DOHH2 (cell line): ENCODE results near the gene CARNS1.
"Not testable (repeated sequence)": the region's sequence is repeated elsewhere in the genome, so short reads cannot be mapped to it uniquely, and the experiment has no call there.

ENCODE experiments used
- H3F3A ChIP-seq: fragments of 200-600 bp; sonication (generic), shearing (Covaris generic); 2 replicates; pipeline ENCODE4 v1.6.0; 2016; ENCODE audit warnings: antibody characterized with exemption, mild to moderate bottlenecking; ENCODE audit not compliant: control insufficient read depth, insufficient read depth
- H3K27ac ChIP-seq: fragments of 200-600 bp; sonication (generic); 2 replicates; pipeline ENCODE4 v1.5.1; 2014; ENCODE audit warnings: low read depth, mild to moderate bottlenecking, low read length, moderate library complexity
- H3K27me3 ChIP-seq: fragments of 200-600 bp; sonication (generic); 2 replicates; pipeline ENCODE4 v1.6.1; 2014; ENCODE audit warnings: mild to moderate bottlenecking, low read length, mixed read lengths; ENCODE audit not compliant: control insufficient read depth
- H3K36me3 ChIP-seq: fragments of 200-600 bp; sonication (generic); 2 replicates; pipeline ENCODE4 v1.6.1; 2014; ENCODE audit warnings: mild to moderate bottlenecking, low read length, moderate library complexity, mixed read lengths; ENCODE audit not compliant: control insufficient read depth
- H3K4me1 ChIP-seq: fragments of 200-600 bp; sonication (generic); 2 replicates; pipeline ENCODE4 v1.6.1; 2014; ENCODE audit warnings: mild to moderate bottlenecking, low read length, mixed read lengths; ENCODE audit not compliant: control insufficient read depth
- H3K4me2 ChIP-seq: fragments of 200-600 bp; sonication (generic); 2 replicates; pipeline ENCODE4 v1.6.0; 2014; ENCODE audit warnings: mild to moderate bottlenecking, low read length, moderate library complexity
- H3K4me3 ChIP-seq: fragments of 200-600 bp; sonication (generic); 2 replicates; pipeline ENCODE4 v1.5.1; 2014; ENCODE audit warnings: mild to moderate bottlenecking, low read length, mixed read lengths
- H3K79me2 ChIP-seq: fragments of 200-600 bp; sonication (generic); 2 replicates; pipeline ENCODE4 v1.6.1; 2014; ENCODE audit warnings: mild to moderate bottlenecking, low read length, mixed read lengths; ENCODE audit not compliant: control insufficient read depth
- H3K9me2 ChIP-seq: fragments of 200-600 bp; sonication (generic); replicated peaks from 2 replicates; pipeline ENCODE4 v1.6.1; 2014; ENCODE audit warnings: mild to moderate bottlenecking, low read length, mixed read lengths; ENCODE audit not compliant: control insufficient read depth
- H3K9me3 ChIP-seq: fragments of 200-600 bp; sonication (generic); 2 replicates; pipeline ENCODE4 v1.6.1; 2014; ENCODE audit warnings: antibody characterized with exemption, low read length, mixed read lengths; ENCODE audit not compliant: control insufficient read depth, insufficient read depth
- H4K20me1 ChIP-seq: fragments of 200-600 bp; sonication (generic); 2 replicates; pipeline ENCODE4 v1.6.0; 2014; ENCODE audit warnings: low read depth, mild to moderate bottlenecking, antibody characterized with exemption, low read length, moderate library complexity; ENCODE audit not compliant: control insufficient read depth, insufficient read depth
- EZH2phosphoT487 ChIP-seq: fragments of 200-600 bp; sonication (generic); IDR thresholded peaks from 2 replicates; pipeline ENCODE4 v1.6.1; 2017; ENCODE audit warnings: borderline replicate concordance, mild to moderate bottlenecking, antibody characterized with exemption, low read length, moderate library complexity, mixed read lengths
- TF ChIP-seq, protein P1 (sequence below): fragments of 200-600 bp; sonication (generic); IDR thresholded peaks from one replicate; pipeline ENCODE4 v1.5.1; 2014; ENCODE audit warnings: antibody characterized with exemption, mild to moderate bottlenecking, low read depth, low read length; ENCODE audit not compliant: poor library complexity, severe bottlenecking

The CARNS1 gene

DNA sequence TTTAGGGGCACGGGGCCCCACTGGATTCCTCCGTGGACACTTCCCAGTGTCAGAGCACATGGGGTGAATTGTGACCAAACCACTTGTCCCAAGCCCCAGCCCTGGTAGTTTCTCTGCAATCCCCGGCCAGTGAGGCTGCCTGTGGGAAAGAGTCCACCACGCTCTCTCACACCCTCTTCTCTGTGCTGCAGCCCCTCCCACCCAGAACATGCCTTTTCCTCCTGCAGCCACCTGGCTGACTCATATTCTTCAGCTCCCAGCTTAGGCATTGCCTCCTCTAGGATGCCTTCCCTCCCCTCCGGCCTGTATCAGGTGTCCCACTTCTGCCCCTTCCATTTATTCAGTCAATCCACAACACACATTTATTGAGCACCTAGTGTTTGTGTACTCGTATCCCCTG lies 7.4 kb downstream of the CARNS1 start:
- Histone ChIP-seq H4K20me1 (no peaks in the 10 kb centered on the region), H3K36me3 (no peaks in the 10 kb centered on the region), H3K4me2 (no peak overlapping the region), H3K27me3 (no peaks in the 10 kb centered on the region), H3K4me1 (peaks cover 40% of the 10 kb centered on the region), H3K9me3 (no peaks in the 10 kb centered on the region), H3K27ac (no peak overlapping the region), H3F3A (peaks cover 2% of the 10 kb centered on the region; the same call in 1 of the 2 replicates), H3K79me2 (no peaks in the 10 kb centered on the region), H3K9me2 (no peaks in the 10 kb centered on the region), H3K4me3 (no peak overlapping the region)
- TF ChIP-seq, protein P1, sequence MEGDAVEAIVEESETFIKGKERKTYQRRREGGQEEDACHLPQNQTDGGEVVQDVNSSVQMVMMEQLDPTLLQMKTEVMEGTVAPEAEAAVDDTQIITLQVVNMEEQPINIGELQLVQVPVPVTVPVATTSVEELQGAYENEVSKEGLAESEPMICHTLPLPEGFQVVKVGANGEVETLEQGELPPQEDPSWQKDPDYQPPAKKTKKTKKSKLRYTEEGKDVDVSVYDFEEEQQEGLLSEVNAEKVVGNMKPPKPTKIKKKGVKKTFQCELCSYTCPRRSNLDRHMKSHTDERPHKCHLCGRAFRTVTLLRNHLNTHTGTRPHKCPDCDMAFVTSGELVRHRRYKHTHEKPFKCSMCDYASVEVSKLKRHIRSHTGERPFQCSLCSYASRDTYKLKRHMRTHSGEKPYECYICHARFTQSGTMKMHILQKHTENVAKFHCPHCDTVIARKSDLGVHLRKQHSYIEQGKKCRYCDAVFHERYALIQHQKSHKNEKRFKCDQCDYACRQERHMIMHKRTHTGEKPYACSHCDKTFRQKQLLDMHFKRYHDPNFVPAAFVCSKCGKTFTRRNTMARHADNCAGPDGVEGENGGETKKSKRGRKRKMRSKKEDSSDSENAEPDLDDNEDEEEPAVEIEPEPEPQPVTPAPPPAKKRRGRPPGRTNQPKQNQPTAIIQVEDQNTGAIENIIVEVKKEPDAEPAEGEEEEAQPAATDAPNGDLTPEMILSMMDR, result no peak
- no peak for TF ChIP-seq EZH2phosphoT487

DNA sequence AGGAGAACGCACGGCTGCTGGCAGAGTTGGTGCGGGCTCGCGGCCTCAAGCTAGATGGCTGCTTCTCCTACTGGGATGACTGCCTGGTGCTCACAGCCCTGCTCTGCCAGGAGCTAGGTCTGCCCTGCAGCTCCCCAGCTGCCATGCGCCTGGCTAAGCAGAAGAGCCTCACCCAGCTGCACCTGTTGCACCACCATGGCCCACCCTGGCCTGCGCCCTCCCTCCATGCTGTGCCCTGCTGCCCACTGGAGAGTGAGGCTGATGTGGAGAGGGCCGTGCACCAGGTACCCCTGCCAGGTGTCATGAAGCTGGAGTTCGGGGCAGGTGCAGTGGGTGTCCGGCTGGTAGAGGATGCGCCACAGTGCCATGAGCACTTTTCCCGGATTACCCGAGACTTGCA lies 8.0 kb downstream of the CARNS1 start:
- Histone ChIP-seq H3K9me2 (no peaks in the 10 kb centered on the region), H3F3A (no peaks in the 10 kb centered on the region), H3K4me1 (peaks cover 35% of the 10 kb centered on the region), H3K36me3 (no peaks in the 10 kb centered on the region), H3K79me2 (peaks cover 2% of the 10 kb centered on the region), H3K4me3 (no peak overlapping the region), H3K27me3 (no peaks in the 10 kb centered on the region), H3K27ac (no peak overlapping the region), H4K20me1 (no peaks in the 10 kb centered on the region), H3K9me3 (no peaks in the 10 kb centered on the region), H3K4me2 (no peak overlapping the region)
- no peak for TF ChIP-seq EZH2phosphoT487
- TF ChIP-seq, protein P1, result no peak

DNA sequence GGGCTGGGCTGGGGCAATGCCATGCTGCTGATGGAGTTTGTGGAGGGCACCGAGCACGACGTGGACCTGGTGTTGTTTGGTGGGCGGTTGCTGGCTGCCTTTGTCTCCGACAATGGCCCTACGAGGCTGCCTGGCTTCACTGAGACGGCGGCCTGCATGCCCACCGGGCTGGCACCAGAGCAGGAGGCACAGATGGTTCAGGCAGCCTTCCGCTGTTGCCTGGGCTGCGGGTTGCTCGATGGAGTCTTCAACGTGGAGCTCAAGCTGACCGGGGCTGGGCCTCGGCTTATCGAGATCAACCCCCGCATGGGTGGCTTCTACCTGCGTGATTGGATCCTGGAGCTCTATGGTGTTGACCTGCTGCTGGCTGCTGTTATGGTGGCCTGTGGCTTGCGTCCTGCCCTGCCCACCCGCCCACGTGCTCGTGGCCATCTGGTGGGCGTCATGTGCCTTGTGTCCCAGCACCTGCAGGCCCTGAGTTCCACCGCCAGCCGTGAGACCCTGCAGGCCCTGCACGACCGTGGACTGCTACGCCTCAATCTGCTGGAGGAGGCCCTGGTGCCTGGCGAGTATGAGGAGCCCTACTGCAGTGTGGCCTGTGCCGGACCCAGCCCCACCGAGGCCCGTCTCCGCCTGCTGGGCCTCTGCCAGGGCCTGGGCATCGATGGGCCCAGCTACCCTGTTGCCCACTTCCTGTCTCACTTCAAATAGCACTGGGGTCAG lies 8.6 kb downstream of the CARNS1 start:
- Histone ChIP-seq H3K4me2 (no peak overlapping the region), H3K36me3 (no peaks in the 10 kb centered on the region), H3K4me1 (peaks cover 31% of the 10 kb centered on the region), H3K4me3 (no peak overlapping the region), H3F3A (no peaks in the 10 kb centered on the region), H3K27ac (no peak overlapping the region), H3K27me3 (no peaks in the 10 kb centered on the region), H3K9me2 (no peaks in the 10 kb centered on the region), H4K20me1 (no peaks in the 10 kb centered on the region), H3K79me2 (peaks cover 7% of the 10 kb centered on the region), H3K9me3 (no peaks in the 10 kb centered on the region)
- TF ChIP-seq EZH2phosphoT487, result no peak
- TF ChIP-seq, protein P1, result no peak

DNA sequence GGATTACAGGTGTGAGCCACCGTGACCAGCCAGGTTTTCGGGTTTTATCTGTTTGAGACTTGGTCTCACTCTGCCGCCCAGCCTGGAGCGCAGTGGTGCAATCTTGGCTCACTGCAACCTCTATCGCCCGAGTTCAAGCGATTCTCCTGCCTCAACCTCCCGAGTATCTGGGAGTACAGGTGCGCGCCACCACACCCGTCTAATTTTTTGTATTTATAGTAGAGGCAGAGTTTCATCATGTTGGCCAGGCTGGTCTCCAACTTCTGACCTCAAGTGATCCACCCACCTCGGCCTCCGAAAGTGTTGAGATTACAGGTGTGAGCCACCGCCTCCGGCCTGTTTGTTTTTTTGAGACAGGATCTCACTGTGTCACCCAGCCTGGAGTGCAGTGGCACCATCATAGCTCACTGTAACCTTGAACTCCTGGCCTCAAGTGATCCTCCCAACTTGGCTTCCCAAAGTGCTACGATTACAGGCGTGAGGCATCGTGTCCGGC lies 11.9 kb downstream of the CARNS1 start:
- H3K79me2 ChIP-seq, result peaks cover 31% of the 10 kb centered on the region
- H3K36me3 ChIP-seq, result peaks cover 26% of the 10 kb centered on the region
- H3K9me2 ChIP-seq, H4K20me1 ChIP-seq, H3F3A ChIP-seq, H3K27me3 ChIP-seq, H3K9me3 ChIP-seq: not testable (repeated sequence)
- H3K4me2 ChIP-seq, result peak overlapping the region; percentile 73
- H3K4me3 ChIP-seq, result peak overlapping the region; percentile 73
- peak overlapping the region; percentile 29 for H3K27ac ChIP-seq
- peaks cover 15% of the 10 kb centered on the region for H3K4me1 ChIP-seq
